GM18499 (cell line): ENCODE measurements around the gene SFTA2.

Source experiments
- ATAC-seq: cut with Tn5 transposase; IDR thresholded peaks from one replicate; pipeline ENCODE4 v1.9.1; 2021; ENCODE audit warnings: moderate number of reproducible peaks; ENCODE audit not compliant: insufficient read depth, unreplicated experiment

Gene SFTA2

DNA sequence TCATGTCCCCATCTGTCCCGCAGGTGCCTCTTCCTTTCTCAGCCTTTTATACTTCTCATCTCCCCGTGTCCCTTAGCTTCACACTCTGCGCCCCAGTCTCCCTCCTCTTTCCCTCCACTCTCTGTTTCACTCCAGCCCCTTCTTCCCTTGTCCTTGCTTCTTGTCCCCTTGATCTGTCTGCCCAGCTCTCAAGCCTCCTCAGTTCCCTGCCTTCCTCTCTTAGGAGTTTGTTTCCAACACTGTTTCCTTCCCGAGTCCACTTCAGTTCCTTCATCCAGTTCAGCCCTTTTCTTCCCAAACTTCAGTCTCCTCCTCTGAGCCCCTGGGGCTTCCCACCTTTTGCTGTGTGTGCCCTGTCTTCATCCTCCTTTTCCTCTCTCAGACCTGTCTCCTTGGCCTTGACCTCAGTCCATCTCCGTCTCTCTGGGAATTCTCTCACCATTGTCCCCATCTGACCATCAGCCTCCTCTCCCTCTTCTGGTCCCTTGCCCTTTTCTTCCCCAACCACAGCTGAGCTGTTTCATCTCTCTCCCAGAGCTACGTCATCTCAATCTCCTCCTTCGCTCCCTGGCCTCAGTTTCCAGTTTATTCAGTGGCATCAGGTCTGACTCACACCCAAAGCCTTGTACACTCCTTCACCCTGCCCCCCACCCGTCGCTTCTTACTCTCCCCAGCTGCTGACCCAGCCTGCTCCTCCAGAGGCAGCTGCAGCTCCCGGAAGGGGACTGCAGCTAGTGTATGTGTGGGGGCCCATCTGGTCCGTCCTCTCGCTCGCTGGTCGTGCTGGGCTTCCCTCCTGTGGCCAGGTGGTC is 50.4 kb downstream of the SFTA2 start:
- no peak for ATAC-seq
